GM18870 (cell line): ENCODE results near the gene CXorf66.
"Not testable (repeated sequence)": the region's sequence is repeated elsewhere in the genome, so short reads cannot be mapped to it uniquely, and the experiment has no call there.

Experiments
- ATAC-seq: cut with Tn5 transposase; IDR thresholded peaks from one replicate; pipeline ENCODE4 v1.9.1; 2021; ENCODE audit warnings: moderate library complexity; ENCODE audit not compliant: unreplicated experiment

CXorf66 gene

GRCh38 chrX:139965421-139965820 lies at the start of gene CXorf66:
Gene CXorf66, minus strand, starts transcription at chrX:139965521. Its CDS starts 25 bp downstream, at chrX:139965496.
- no peak for ATAC-seq

GRCh38 chrX:139982856-139983255 lies 17.5 kb upstream of the CXorf66 start:
- ATAC-seq = no peak

GRCh38 chrX:139974471-139974870 lies 9.2 kb upstream of the CXorf66 start:
- no peak for ATAC-seq

- ATAC-seq = no peak
Measured at GRCh38 chrX:139972629-139973624, 7.6 kb upstream of the CXorf66 start.

- no peak for ATAC-seq
Measured at GRCh38 chrX:139972113-139972512, 6.8 kb upstream of the CXorf66 start.

GRCh38 chrX:139971394-139971749 lies 6.1 kb upstream of the CXorf66 start:
- ATAC-seq = no peak

GRCh38 chrX:139969286-139969685 lies 4.0 kb upstream of the CXorf66 start:
- no peak for ATAC-seq

GRCh38 chrX:139967750-139968149 lies 2.4 kb upstream of the CXorf66 start:
- ATAC-seq = no peak

GRCh38 chrX:139967300-139967699 lies 2.0 kb upstream of the CXorf66 start:
- ATAC-seq = no peak

GRCh38 chrX:139966159-139966558 lies 838 bp upstream of the CXorf66 start:
- ATAC-seq = not testable (repeated sequence)

- not testable (repeated sequence) for ATAC-seq
Measured at GRCh38 chrX:139961091-139961490, 4.2 kb downstream of the CXorf66 start.

GRCh38 chrX:139949703-139950102 lies 15.6 kb downstream of the CXorf66 start:
- no peak for ATAC-seq

GRCh38 chrX:139945075-139945474 lies 20.2 kb downstream of the CXorf66 start:
- no peak for ATAC-seq

GRCh38 chrX:139936259-139936658 lies 29.1 kb downstream of the CXorf66 start:
- ATAC-seq = no peak

GRCh38 chrX:139933904-139934303 lies 31.4 kb downstream of the CXorf66 start:
- ATAC-seq = no peak

GRCh38 chrX:139932901-139933796 lies 32.2 kb downstream of the CXorf66 start, which contains the start of gene ATP11C:
Gene ATP11C, minus strand, starts transcription at chrX:139933053. Its CDS starts 1,011 bp downstream, at chrX:139932042.
- peak; percentile 70 for ATAC-seq

- peak; percentile 30 for ATAC-seq
Measured at GRCh38 chrX:139932073-139932900, 33.0 kb downstream of the CXorf66 start.

- ATAC-seq = no peak
Measured at GRCh38 chrX:139931646-139932072, 33.7 kb downstream of the CXorf66 start.

GRCh38 chrX:139930916-139931645 lies 34.2 kb downstream of the CXorf66 start:
- no peak for ATAC-seq

GRCh38 chrX:139930401-139930800 lies 34.9 kb downstream of the CXorf66 start:
- ATAC-seq = no peak
